ENCODE results near the gene RPL13. TPM values are rescaled to one million over a fixed set of nuclear protein-coding genes. Genes with fewer than 3 reads are reported as not detected.

RPL13 gene
- total RNA-seq, 1 experiment from 2014 or later = 2,157 TPM

- H2BK15ac ChIP-seq (ENCODE audit: low read depth, low read length) = no peak overlapping the region
- H4K5ac ChIP-seq (ENCODE audit: insufficient read length, low read depth, low read length) = no peak overlapping the region
- H3K9me3 ChIP-seq (ENCODE audit: control insufficient read depth, low read depth, low read length) = no peaks in the 10 kb centered on the region
- no peak overlapping the region for H3K4me2 ChIP-seq (ENCODE audit: insufficient read depth, insufficient read length, low read length)
- H4K8ac ChIP-seq (replicated peaks; ENCODE audit: insufficient read length, low read depth, low read length) = no peak overlapping the region
- no peak overlapping the region for H2BK120ac ChIP-seq (ENCODE audit: low read depth, low read length, poor library complexity, severe bottlenecking)
- peaks cover 40% of the 10 kb centered on the region for H3K27me3 Mint-ChIP-seq (ENCODE audit: low read depth)
- H3K4me3 Mint-ChIP-seq = no peak overlapping the region
- H3K23me2 ChIP-seq (ENCODE audit: insufficient read length, low read depth, low read length, poor library complexity, severe bottlenecking) = peaks cover 11% of the 10 kb centered on the region
- no peak overlapping the region for H2BK12ac ChIP-seq (ENCODE audit: insufficient read length, low read depth, low read length)
- no peaks in the 10 kb centered on the region for H3K79me2 ChIP-seq (ENCODE audit: insufficient read depth, low read length)
- H4K20me1 ChIP-seq (ENCODE audit: control insufficient read depth, insufficient read depth, insufficient read length) = no peaks in the 10 kb centered on the region
- H2BK20ac ChIP-seq (ENCODE audit: low read depth, low read length, poor library complexity, severe bottlenecking) = no peak overlapping the region
- no peak overlapping the region for H3K23ac ChIP-seq (ENCODE audit: insufficient read length, low read depth, low read length)
- H3K56ac ChIP-seq (ENCODE audit: insufficient read length, low read depth, low read length) = no peak overlapping the region
- H2BK5ac ChIP-seq (ENCODE audit: insufficient read length, low read length) = no peak overlapping the region
- TF ChIP-seq CTCF (conservative IDR thresholded peaks at IDR 0.05) = no peak
- no peaks in the 10 kb centered on the region for H3K9me3 Mint-ChIP-seq
- no peaks in the 10 kb centered on the region for H3K4me1 ChIP-seq (ENCODE audit: insufficient read depth, low read length)
- H3K4me1 Mint-ChIP-seq = no peaks in the 10 kb centered on the region
- H3T11ph ChIP-seq (ENCODE audit: low read length) = no peak overlapping the region
- no peak overlapping the region for H3K14ac ChIP-seq (ENCODE audit: insufficient read depth, low read length)
- H3K18ac ChIP-seq (ENCODE audit: insufficient read length, low read depth, low read length) = no peak overlapping the region
- H3K27ac ChIP-seq (ENCODE audit: insufficient read length, low read depth, low read length) = no peak overlapping the region
- peaks cover 3% of the 10 kb centered on the region; the same call in 1 of the 2 replicates for H3K27me3 ChIP-seq (ENCODE audit: insufficient read depth, low read length)
- H2AK5ac ChIP-seq (ENCODE audit: insufficient read length, low read length) = no peak overlapping the region
- no peak overlapping the region for H3K9ac ChIP-seq (ENCODE audit: extremely low read depth, insufficient read length, low read length)
- no peak overlapping the region for H3K4ac ChIP-seq (ENCODE audit: low read depth, low read length)
- H3K27ac Mint-ChIP-seq = no peak overlapping the region
- no peaks in the 10 kb centered on the region for H3K79me1 ChIP-seq (ENCODE audit: insufficient read depth, low read depth, low read length, poor library complexity, severe bottlenecking)
- no peak overlapping the region for H2AFZ ChIP-seq (ENCODE audit: low read length)
- no CpG with 5 or more reads among the region's 15 CpGs for WGBS (ENCODE audit: extremely low coverage, insufficient read length, low lambda C conversion rate)
- peaks cover 0 to 6% (median 4%) of the 10 kb centered on the region in 3 experiments; a peak in 5 of 7 replicates for H3K36me3 Mint-ChIP-seq (ENCODE audit: insufficient read depth in 1 of 3, low read depth in 3 of 3)
- DNase-seq = no peak
- no peak overlapping the region for H4K91ac ChIP-seq (ENCODE audit: insufficient read length, low read depth, low read length)
Observed at GRCh38 chr16:89579351-89579750, 18.9 kb downstream of the RPL13 start.
